Uterus (tissue), 2 donors: ENCODE results near the gene COL9A3.

Experiments
- CTCF ChIP-seq, 4 experiments: fragments of 200-600 bp in 2 of 4; fragments of 450-650 bp in 2 of 4; sonication (generic) in 2 of 4; IDR thresholded peaks; one replicate each; pipeline ENCODE4 v1.5.1; 2016 to 2019; ENCODE audit warnings: antibody characterized with exemption in 4 of 4, mild to moderate bottlenecking in 2 of 4, moderate library complexity in 1 of 4
- POLR2A ChIP-seq, 2 donors: fragments of 450-650 bp; IDR thresholded peaks; one replicate each; pipeline ENCODE4 v1.6.1; 2016; ENCODE audit warnings: antibody characterized with exemption in 2 of 2, mild to moderate bottlenecking in 1 of 2, moderate library complexity in 1 of 2

GRCh38 chr20:62826646-62827310 lies 9.9 kb downstream of the COL9A3 start:
- no peak for TF ChIP-seq CTCF (IDR thresholded peaks at IDR 0.05)
- no peak for TF ChIP-seq POLR2A (IDR thresholded peaks at IDR 0.05)
